GM19043 (cell line): Measurements from ENCODE around the gene TSPAN5.

ENCODE experiments used
- ATAC-seq: cut with Tn5 transposase; IDR thresholded peaks from one replicate; pipeline ENCODE4 v1.9.1; 2021; ENCODE audit warnings: low read depth; ENCODE audit not compliant: unreplicated experiment

The TSPAN5 gene

GRCh38 chr4:98652996-98653395 lies 5.4 kb downstream of the TSPAN5 start:
- no peak for ATAC-seq

GRCh38 chr4:98648602-98649001 lies 9.8 kb downstream of the TSPAN5 start:
- ATAC-seq: no peak

- ATAC-seq: no peak
These were observed 12.0 kb downstream of the TSPAN5 start for GRCh38 chr4:98646422-98646821.

DNA sequence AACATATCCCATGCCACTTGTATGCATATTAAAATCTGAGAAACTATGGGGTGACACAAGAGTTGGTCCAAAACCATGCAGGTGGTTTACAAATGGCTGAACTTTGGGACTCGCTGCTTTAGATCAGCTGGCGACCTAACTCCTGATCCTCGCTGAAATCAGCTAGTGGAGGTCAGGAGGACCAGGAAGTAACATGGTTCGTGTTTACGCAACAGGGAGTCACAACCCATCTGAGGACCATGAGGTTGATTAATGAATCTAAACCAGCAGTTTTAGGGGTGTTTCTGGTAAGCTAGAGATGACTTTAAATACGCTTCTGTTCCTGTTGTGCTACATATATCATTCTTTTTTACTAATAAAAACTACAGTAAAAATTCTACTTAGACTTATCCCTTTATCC lies 12.9 kb downstream of the TSPAN5 start:
- no peak for ATAC-seq

- ATAC-seq: no peak
These were observed 14.7 kb downstream of the TSPAN5 start for GRCh38 chr4:98643755-98644154.

DNA sequence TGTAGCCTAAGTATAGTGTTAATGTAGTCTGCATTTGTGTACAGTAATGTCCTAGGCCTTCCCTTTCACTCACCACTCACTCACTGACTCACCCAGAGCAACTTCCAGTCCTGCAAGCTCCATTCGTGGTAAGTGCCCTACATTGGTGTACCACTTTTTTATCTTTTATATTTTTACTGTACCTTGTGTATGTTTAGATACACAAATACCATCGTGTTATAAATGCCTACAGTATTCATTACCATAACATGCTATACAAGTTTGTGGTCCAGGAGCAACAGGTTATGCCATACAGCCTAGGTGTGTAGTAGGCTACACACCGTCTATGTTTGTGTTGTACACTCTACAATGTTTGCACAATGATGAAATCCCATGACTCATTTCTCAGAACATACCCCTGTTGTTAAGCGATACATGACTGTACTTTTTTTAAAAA lies 15.4 kb downstream of the TSPAN5 start:
- no peak for ATAC-seq

DNA sequence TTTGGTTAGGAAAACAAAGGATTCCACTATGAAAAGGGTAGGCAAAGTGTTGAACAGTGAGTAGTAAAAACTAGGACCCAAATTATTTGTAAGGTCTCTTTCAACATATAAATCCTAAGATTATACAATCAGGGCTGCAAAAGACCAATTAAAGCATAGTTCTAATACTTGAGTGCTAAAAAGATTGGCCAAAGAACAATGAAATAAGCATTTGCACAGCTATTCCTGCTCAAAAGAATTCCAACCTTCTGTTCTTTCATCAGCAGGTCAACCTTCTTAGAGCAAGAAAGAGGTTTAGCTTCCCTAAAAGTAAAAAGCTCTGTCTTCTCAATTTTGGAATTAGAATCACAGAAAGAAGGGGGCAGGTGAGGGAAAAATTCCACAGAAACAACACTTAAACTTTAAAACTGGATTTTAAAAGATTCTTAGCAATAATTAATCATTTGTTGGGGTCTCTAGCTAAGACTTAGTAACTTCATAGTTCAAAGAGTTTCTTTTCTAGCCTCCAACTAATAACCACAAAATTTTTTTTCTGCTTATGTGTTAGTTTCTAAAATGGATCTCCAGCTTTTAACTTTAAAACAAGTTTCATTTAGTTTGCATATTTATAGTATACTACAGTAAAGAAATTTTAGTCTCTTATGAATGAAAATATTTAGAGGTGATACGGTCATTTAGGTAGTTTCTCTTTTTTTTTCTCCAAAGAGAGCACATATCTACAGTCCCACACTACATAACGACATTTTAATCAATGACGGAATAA lies 16.3 kb downstream of the TSPAN5 start:
- ATAC-seq: no peak

DNA sequence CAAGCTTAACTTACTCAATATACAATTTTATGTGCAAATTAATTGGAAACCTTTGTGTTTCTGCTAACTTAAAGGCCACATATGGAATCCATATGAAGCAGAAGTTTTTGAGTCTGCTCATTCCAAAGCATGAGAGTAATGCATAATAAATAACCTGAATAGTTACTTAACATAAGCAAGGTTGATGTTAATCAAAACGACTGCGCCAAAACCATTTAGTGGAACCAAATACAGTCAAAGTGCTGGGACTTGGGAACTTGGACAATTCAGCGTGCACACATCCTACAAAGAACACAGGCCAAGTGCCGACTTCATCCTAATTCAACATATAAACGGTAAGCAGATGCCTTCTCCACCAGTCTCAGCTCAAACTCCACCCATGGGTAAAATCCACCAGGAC lies 17.0 kb downstream of the TSPAN5 start:
- ATAC-seq: no peak

DNA sequence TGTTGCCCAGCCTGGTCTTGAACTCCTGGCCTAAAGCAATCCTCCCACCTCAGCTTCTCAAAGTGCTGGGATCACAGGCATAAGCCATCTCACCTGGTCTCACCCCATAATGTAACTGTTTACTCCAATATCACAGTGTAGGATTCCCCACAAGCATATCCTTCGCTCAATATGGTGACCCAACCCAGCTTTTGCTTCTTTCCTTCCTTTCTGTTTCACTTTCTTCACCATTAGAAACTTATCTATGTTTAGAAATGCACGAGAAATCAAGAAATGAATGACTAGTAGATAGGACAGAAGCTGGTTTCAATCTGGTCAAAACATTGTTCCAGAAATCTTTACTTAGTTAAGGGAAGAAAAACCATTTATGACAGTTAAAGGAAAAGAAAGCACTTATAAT lies 18.9 kb downstream of the TSPAN5 start:
- ATAC-seq: peak; percentile 75

DNA sequence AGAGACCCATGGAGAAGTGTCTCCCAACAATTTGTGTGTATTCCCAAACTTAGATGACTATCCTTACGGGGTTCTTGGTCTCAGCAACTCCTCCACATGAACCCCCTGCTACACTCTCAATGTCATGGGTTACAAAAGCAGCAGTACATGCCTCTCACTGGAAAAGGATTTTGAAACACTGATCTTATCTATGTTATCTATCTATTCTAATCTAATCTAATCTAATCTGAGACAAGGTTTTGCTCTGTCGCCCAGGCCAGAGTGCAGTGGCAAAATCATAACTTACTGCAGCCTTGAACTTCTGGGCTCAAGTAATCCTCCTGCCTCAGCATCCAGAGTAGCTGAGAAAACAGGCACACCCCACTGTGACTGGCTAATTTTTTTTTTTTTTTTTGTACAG lies 19.3 kb downstream of the TSPAN5 start:
- no peak for ATAC-seq

- no peak for ATAC-seq
These were observed 19.8 kb downstream of the TSPAN5 start for GRCh38 chr4:98638661-98639060.

DNA sequence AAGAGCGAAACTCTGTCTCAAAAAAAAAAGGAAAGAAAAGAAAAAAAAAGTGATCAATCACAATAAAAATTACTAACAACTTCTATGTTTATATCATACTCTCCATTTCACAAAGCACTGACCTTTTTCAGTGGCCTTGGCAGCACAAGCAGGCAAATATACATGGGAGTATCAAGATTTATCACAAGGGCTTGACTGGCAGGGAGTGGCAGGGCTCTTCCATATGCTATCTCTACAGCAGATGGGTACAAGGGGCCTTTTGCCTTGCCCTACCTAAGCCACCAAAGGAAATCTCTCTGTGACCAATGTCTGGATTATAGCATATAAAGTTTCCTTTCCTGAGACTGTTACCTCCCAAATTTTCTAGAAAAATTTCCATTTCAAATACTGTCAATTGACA lies 24.4 kb downstream of the TSPAN5 start:
- no peak for ATAC-seq

GRCh38 chr4:98633159-98633558 lies 25.3 kb downstream of the TSPAN5 start:
- no peak for ATAC-seq

DNA sequence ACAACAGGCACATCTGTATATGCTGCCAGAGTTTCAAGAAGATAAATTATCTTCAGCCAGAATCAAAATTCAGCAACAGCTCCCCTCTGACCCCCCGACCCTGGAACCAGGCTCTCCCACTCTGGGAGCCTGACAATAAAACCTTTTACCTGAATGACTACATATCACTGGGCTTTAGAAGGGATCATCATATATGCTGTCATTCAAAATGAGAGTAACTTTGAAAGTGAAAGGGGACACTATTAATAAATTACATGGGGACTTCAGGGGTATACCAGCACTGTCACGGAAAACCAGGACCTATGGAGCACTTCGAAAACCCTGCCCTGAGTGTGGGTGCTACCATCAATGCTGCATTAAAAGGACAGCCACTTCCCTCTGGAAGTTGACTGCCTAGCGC lies 26.2 kb downstream of the TSPAN5 start:
- ATAC-seq: no peak

DNA sequence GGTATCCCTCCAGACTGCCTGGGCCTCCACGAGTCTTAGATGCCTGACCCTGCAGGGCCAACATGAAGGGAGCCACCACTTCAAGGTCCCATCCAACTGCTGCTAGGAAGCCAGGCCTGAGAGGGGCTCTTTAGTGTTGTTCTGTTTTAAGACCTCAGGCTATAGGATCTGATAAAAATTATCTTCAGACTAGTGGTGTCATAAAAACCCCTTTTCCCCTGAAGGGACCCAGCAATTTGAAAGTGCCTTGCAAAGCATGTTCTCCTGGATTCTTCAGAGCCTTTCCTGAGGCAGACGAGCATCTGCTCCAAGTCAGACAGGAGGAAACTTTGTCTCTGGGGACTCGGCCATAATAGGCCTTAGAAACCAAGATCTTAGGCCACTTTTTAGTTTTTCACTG lies 26.9 kb downstream of the TSPAN5 start:
- no peak for ATAC-seq

GRCh38 chr4:98630737-98631454 lies 27.5 kb downstream of the TSPAN5 start:
- no peak for ATAC-seq

- ATAC-seq: no peak
These were observed 30.7 kb downstream of the TSPAN5 start for GRCh38 chr4:98627531-98628257.

- ATAC-seq: no peak
These were observed 32.1 kb downstream of the TSPAN5 start for GRCh38 chr4:98626350-98626749.

DNA sequence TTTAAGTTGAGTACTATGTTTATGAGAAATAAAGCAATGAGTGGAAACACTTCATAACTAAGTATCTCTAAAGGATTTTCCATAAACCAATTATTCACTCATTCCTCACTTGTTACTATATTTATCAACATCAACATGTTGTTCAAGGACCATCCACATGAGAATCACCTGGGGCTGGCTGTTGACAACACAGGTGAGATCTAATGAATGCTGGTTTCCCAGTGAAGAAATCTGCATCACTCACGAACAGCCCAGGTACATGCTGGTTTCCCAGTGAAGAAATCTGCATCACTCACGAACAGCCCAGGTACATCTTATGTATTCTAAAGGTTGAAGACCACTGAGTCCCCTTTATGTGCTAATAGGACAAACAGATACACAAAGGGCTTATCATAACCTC lies 32.5 kb downstream of the TSPAN5 start:
- ATAC-seq: no peak

DNA sequence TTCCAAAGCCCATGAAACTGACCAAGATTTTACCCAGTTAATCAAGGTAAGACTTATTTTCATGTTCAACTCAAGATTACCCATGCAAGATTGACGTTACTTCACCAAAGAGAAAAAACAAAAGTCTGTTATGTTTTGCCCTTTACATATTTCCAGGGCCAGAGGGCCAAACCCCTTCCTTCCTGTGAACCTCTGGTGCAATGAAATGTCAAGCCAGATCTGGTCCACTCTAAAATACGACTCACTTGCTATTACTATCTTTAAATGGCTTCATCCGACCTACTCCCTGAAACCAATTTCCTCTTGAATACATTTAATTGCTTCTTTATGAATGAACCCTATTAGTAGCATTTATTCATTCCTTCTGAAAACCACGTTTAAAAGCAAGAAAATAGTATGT lies 33.0 kb downstream of the TSPAN5 start:
- no peak for ATAC-seq

- no peak for ATAC-seq
These were observed 33.8 kb downstream of the TSPAN5 start for GRCh38 chr4:98624642-98625041.

GRCh38 chr4:98624144-98624543 lies 34.3 kb downstream of the TSPAN5 start:
- no peak for ATAC-seq
